Right cardiac atrium (tissue), 5 donors: ENCODE results near the gene BUB1B. TPM values are rescaled to one million over a fixed set of nuclear protein-coding genes. Genes with fewer than 3 reads are reported as not detected.
A peak's percentile ranks its signal among the peaks of the same experiment; 100 is the strongest.
"Not testable (repeated sequence)": the region's sequence is repeated elsewhere in the genome, so short reads cannot be mapped to it uniquely, and the experiment has no call there.

ENCODE experiments used
- ATAC-seq, 2 donors: fragments of 200-7000 bp; cut with Tn5 transposase; one replicate each; pipeline versions ENCODE4 v1.8.0 to v1.9.1; 2020; ENCODE audit warnings: moderate library complexity in 2 of 2, mild to moderate bottlenecking in 1 of 2
- DNase-seq, 3 donors: peaks; one replicate each; pipeline ENCODE4 v3.0.0-alpha.2; 2020
- H3K27ac ChIP-seq: one replicate; pipeline ENCODE4 v1.5.1; 2013; ENCODE audit warnings: mild to moderate bottlenecking, low read length, control low read depth, moderate library complexity
- H3K27me3 ChIP-seq: one replicate; pipeline ENCODE4 v1.6.1; 2013; ENCODE audit not compliant: control insufficient read depth, insufficient read depth
- H3K4me1 ChIP-seq: one replicate; pipeline ENCODE4 v1.6.1; 2013; ENCODE audit warnings: low read length; ENCODE audit not compliant: control insufficient read depth, insufficient read depth
- H3K4me3 ChIP-seq: one replicate; pipeline ENCODE4 v1.5.1; 2013; ENCODE audit warnings: low read length, control low read depth
- H3K9me3 ChIP-seq: one replicate; pipeline ENCODE4 v1.6.1; 2013; ENCODE audit warnings: low read length; ENCODE audit not compliant: control insufficient read depth
- WGBS: extraction: QIAGEN DNeasy Blood & Tissue Kit; methylation state at CpG from one replicate; pipeline ENCODE4 v1.1.7; 2013; 5-methylcytosine and 5-hydroxymethylcytosine counted together
- intact Hi-C, 4 donors: fragments of 100-400 bp; cut with DNase I; formaldehyde crosslinking; loops; one replicate each; pipeline versions ENCODE4 v1.11.0 to v1.14.0; 2022 to 2023
- polyA plus RNA-seq: library from polyadenylated mRNA; stranded (reverse); fragments of 200-250 nt; gene quantifications from one replicate; pipeline ENCODE4 v1.2.3, GENCODE V29; 2013
- total RNA-seq, 4 donors: library from RNA; stranded (reverse); fragmentation: NEBNext Ultra II Directional; extraction: Animal tissue kit (Norgen Biotek cat#: 25700); gene quantifications; one replicate each; pipeline ENCODE4 v1.2.1, GENCODE V29; 2021
- donor health status: healthy with polysubstance abuse.
- donor health status: DM: no; HTN: yes; CAD: no.
- donor health status: DM: no; HTN: no; CAD: no.
- donor health status: DM: no; HTN: yes; CAD: no; lungs with severe emphysema.
- donor health status: DM: yes; HTN: yes; CAD: no.

BUB1B gene
- total and polyA plus RNA-seq, 5 donors: 0.18 to 1.8 (median 1.5) TPM; not detected in 1

- H3K27ac ChIP-seq, DNase-seq, H3K27me3 ChIP-seq, H3K4me1 ChIP-seq, H3K9me3 ChIP-seq, intact Hi-C loops, ATAC-seq, H3K4me3 ChIP-seq: not testable (repeated sequence)
- WGBS: 78% methylated on average over 3 of the region's 3 CpGs
These were observed 36.5 kb upstream of the BUB1B start for GRCh38 chr15:40124333-40124732.

GRCh38 chr15:40124807-40125285, 36.0 kb upstream of the BUB1B start:
- 60% methylated on average over 4 of the region's 5 CpGs for WGBS
- DNase-seq, H3K9me3 ChIP-seq, intact Hi-C loops, H3K4me3 ChIP-seq, H3K27ac ChIP-seq, H3K4me1 ChIP-seq, H3K27me3 ChIP-seq: not testable (repeated sequence)
- peak in 1 of 2 donors; percentile 23 for ATAC-seq

- no peaks in the 10 kb centered on the region for H3K9me3 ChIP-seq
- DNase-seq (no peak), ATAC-seq (no peak)
- H3K27me3 ChIP-seq: peaks cover 2% of the 10 kb centered on the region
- H3K4me3 ChIP-seq: no peak overlapping the region
- no peaks in the 10 kb centered on the region for H3K4me1 ChIP-seq
- H3K27ac ChIP-seq: no peak overlapping the region
- intact Hi-C loops: no loop called here
- WGBS: 90% methylated on average over 7 of the region's 7 CpGs
These were observed 34.9 kb upstream of the BUB1B start for GRCh38 chr15:40125950-40126349.

GRCh38 chr15:40128766-40129660, 31.9 kb upstream of the BUB1B start:
- DNase-seq (no peak), ATAC-seq (no peak)
- no peaks in the 10 kb centered on the region for H3K4me1 ChIP-seq
- intact Hi-C loops: no loop called here
- H3K27me3 ChIP-seq: peaks cover 2% of the 10 kb centered on the region
- no peaks in the 10 kb centered on the region for H3K9me3 ChIP-seq
- H3K27ac ChIP-seq: no peak overlapping the region
- H3K4me3 ChIP-seq: no peak overlapping the region
- 78% methylated on average over 27 of the region's 27 CpGs for WGBS

GRCh38 chr15:40130118-40130517, 30.8 kb upstream of the BUB1B start:
- no peak overlapping the region for H3K4me3 ChIP-seq
- no peak for ATAC-seq
- H3K4me1 ChIP-seq: no peaks in the 10 kb centered on the region
- WGBS: 80% methylated on average over 5 of the region's 5 CpGs
- H3K9me3 ChIP-seq: no peaks in the 10 kb centered on the region
- no peak for DNase-seq
- peaks cover 2% of the 10 kb centered on the region for H3K27me3 ChIP-seq
- H3K27ac ChIP-seq: no peak overlapping the region
- intact Hi-C loops: no loop called here

- Histone ChIP-seq H3K4me3 (no peak overlapping the region), H3K27me3 (peaks cover 2% of the 10 kb centered on the region), H3K4me1 (no peaks in the 10 kb centered on the region), H3K27ac (no peak overlapping the region), H3K9me3 (no peaks in the 10 kb centered on the region)
- 87% methylated on average over 19 of the region's 19 CpGs for WGBS
- intact Hi-C loops: no loop called here
- ATAC-seq (no peak), DNase-seq (no peak)
These were observed 29.9 kb upstream of the BUB1B start for GRCh38 chr15:40130799-40131502.

- 88% methylated on average over 13 of the region's 13 CpGs for WGBS
- no peak overlapping the region for H3K27ac ChIP-seq
- H3K27me3 ChIP-seq: peaks cover 2% of the 10 kb centered on the region
- ATAC-seq (no peak), DNase-seq (no peak)
- intact Hi-C loops: no loop called here
- no peaks in the 10 kb centered on the region for H3K9me3 ChIP-seq
- no peak overlapping the region for H3K4me3 ChIP-seq
- no peaks in the 10 kb centered on the region for H3K4me1 ChIP-seq
These were observed 27.3 kb upstream of the BUB1B start for GRCh38 chr15:40133544-40133943.

- no peak overlapping the region for H3K27ac ChIP-seq
- DNase-seq (no peak), ATAC-seq (no peak)
- 85% methylated on average over 9 of the region's 9 CpGs for WGBS
- peaks cover 2% of the 10 kb centered on the region for H3K27me3 ChIP-seq
- intact Hi-C loops: no loop called here
- no peaks in the 10 kb centered on the region for H3K9me3 ChIP-seq
- no peak overlapping the region for H3K4me3 ChIP-seq
- no peaks in the 10 kb centered on the region for H3K4me1 ChIP-seq
These were observed 26.0 kb upstream of the BUB1B start for GRCh38 chr15:40134885-40135284.

- DNase-seq, H3K4me1 ChIP-seq, H3K27ac ChIP-seq, ATAC-seq, H3K4me3 ChIP-seq, intact Hi-C loops, H3K9me3 ChIP-seq, H3K27me3 ChIP-seq: not testable (repeated sequence)
- WGBS: 68% methylated on average over 1 of the region's 1 CpG
These were observed 24.9 kb upstream of the BUB1B start for GRCh38 chr15:40135846-40136450.

- intact Hi-C loops: no loop called here
- no peak for DNase-seq
- Histone ChIP-seq H3K4me3 (no peak overlapping the region), H3K27me3 (no peaks in the 10 kb centered on the region), H3K9me3 (no peaks in the 10 kb centered on the region), H3K27ac (no peak overlapping the region), H3K4me1 (no peaks in the 10 kb centered on the region)
- ATAC-seq: no peak
- 87% methylated on average over 6 of the region's 6 CpGs for WGBS
These were observed 24.2 kb upstream of the BUB1B start for GRCh38 chr15:40136470-40137302.
